IMR-90 (cell line): ENCODE measurements around the gene INTS14. TPM values are rescaled to one million over a fixed set of nuclear protein-coding genes. Genes with fewer than 3 reads are reported as not detected.

ENCODE experiments used
- ATAC-seq: fragments of 200-7000 bp; cut with Tn5 transposase; 2 replicates; pipeline ENCODE4 v1.9.1; 2020; ENCODE audit warnings: low read depth, mild to moderate bottlenecking, moderate library complexity
- BruUV-seq: library from RNA; stranded (reverse); fragments of 400-500 nt; replicated peaks from 2 replicates; lab custom pipeline; 2021; lab: Mats Ljungman, UMichigan
- CTCF ChIA-PET: fragments of 300-600 bp; formaldehyde crosslinking; extraction: SDS; loops from one replicate; lab custom pipeline; 2021; ENCODE audit warnings: antibody characterized with exemption; lab: Yijun Ruan, JAX
- POLR2A ChIA-PET: fragments of 300-600 bp; sonication (Branson Sonifier 250); formaldehyde crosslinking; loops from one replicate; lab custom pipeline; 2022; ENCODE audit warnings: antibody characterized with exemption; ENCODE audit not compliant: unreplicated experiment; lab: Charles Lee
- DNase-seq: peaks from one replicate; pipeline ENCODE4 v3.0.0; 2013
- H2AFZ ChIP-seq: replicated peaks from 2 replicates; pipeline ENCODE3; 2013; ENCODE audit warnings: low read length, mild to moderate bottlenecking; ENCODE audit not compliant: poor library complexity
- H2AK5ac ChIP-seq: 2 replicates; pipeline ENCODE4 v1.6.1; 2013; ENCODE audit warnings: low read depth, low read length, inconsistent platforms
- H2AK9ac ChIP-seq: replicated peaks from 2 replicates; pipeline ENCODE3; 2013; ENCODE audit warnings: mild to moderate bottlenecking, low read depth, low read length, moderate library complexity; ENCODE audit not compliant: poor library complexity
- H2BK120ac ChIP-seq: 2 replicates; pipeline ENCODE4 v1.6.1; 2013; ENCODE audit warnings: low read depth, low read length, inconsistent platforms
- H2BK15ac ChIP-seq: 3 replicates; pipeline ENCODE4 v1.6.1; 2013; ENCODE audit warnings: low read depth, low read length, inconsistent platforms
- H2BK20ac ChIP-seq: 2 replicates; pipeline ENCODE4 v1.6.1; 2013; ENCODE audit warnings: low read depth, mild to moderate bottlenecking, inconsistent platforms, low read length, moderate library complexity
- H2BK5ac ChIP-seq: 2 replicates; pipeline ENCODE4 v1.6.1; 2013; ENCODE audit warnings: mild to moderate bottlenecking, low read depth, low read length, inconsistent platforms; ENCODE audit not compliant: poor library complexity, severe bottlenecking
- H3K14ac ChIP-seq: replicated peaks from 2 replicates; pipeline ENCODE4 v1.6.1; 2013; ENCODE audit warnings: low read depth, low read length, inconsistent platforms
- H3K18ac ChIP-seq: 2 replicates; pipeline ENCODE4 v1.6.1; 2013; ENCODE audit warnings: low read depth, low read length, control low read depth
- H3K23ac ChIP-seq: 2 replicates; pipeline ENCODE4 v1.6.1; 2013; ENCODE audit warnings: low read depth, low read length, inconsistent platforms
- H3K27ac ChIP-seq: 2 replicates; pipeline ENCODE4 v1.5.1; 2013; ENCODE audit warnings: mild to moderate bottlenecking, control low read depth, low read length; ENCODE audit not compliant: insufficient read depth
- H3K27me3 ChIP-seq: 2 replicates; pipeline ENCODE4 v1.6.1; 2013; ENCODE audit warnings: low read length; ENCODE audit not compliant: control insufficient read depth, insufficient read depth
- H3K36me3 ChIP-seq: 2 replicates; pipeline ENCODE4 v1.6.1; 2013; ENCODE audit warnings: low read length, mixed read lengths; ENCODE audit not compliant: control insufficient read depth, insufficient read depth
- H3K4ac ChIP-seq: 2 replicates; pipeline ENCODE4 v1.6.1; 2013; ENCODE audit warnings: low read depth, low read length, inconsistent platforms
- H3K4me1 ChIP-seq: 2 replicates; pipeline ENCODE4 v1.6.1; 2013; ENCODE audit warnings: low read length, mixed read lengths; ENCODE audit not compliant: control insufficient read depth, insufficient read depth
- H3K4me2 ChIP-seq: 2 replicates; pipeline ENCODE4 v1.6.1; 2013; ENCODE audit warnings: low read depth, mild to moderate bottlenecking, control low read depth, low read length, moderate library complexity
- H3K4me3 ChIP-seq: 2 replicates; pipeline ENCODE4 v1.5.1; 2013; ENCODE audit warnings: low read depth, mild to moderate bottlenecking, control low read depth, low read length, moderate library complexity; ENCODE audit not compliant: insufficient read depth
- H3K56ac ChIP-seq: 2 replicates; pipeline ENCODE4 v1.6.1; 2013; ENCODE audit warnings: low read length, inconsistent platforms; ENCODE audit not compliant: insufficient read depth; ENCODE audit errors: extremely low read depth
- H3K79me1 ChIP-seq, 2 experiments: 2 replicates each; pipeline ENCODE4 v1.6.1; 2013; ENCODE audit warnings: low read length in 2 of 2, inconsistent platforms in 1 of 2, low read depth in 1 of 2
- H3K9ac ChIP-seq: 2 replicates; pipeline ENCODE4 v1.6.1; 2013; ENCODE audit warnings: low read depth, low read length, control low read depth
- H3K9me1 ChIP-seq: 2 replicates; pipeline ENCODE4 v1.6.1; 2013; ENCODE audit warnings: low read length, inconsistent platforms; ENCODE audit not compliant: insufficient read depth
- H3K9me3 ChIP-seq: 2 replicates; pipeline ENCODE4 v1.6.1; 2013; ENCODE audit warnings: low read length; ENCODE audit not compliant: control insufficient read depth, insufficient read depth
- H4K20me1 ChIP-seq: 2 replicates; pipeline ENCODE4 v1.6.1; 2013; ENCODE audit warnings: low read length, inconsistent platforms; ENCODE audit not compliant: insufficient read depth
- H4K5ac ChIP-seq: 2 replicates; pipeline ENCODE4 v1.6.1; 2013; ENCODE audit warnings: mild to moderate bottlenecking, low read depth, low read length, control low read depth
- H4K8ac ChIP-seq, 2 experiments: 2 replicates each; pipeline ENCODE4 v1.6.1; 2013; ENCODE audit warnings: low read depth in 2 of 2, low read length in 2 of 2, control low read depth in 1 of 2, inconsistent platforms in 1 of 2
- H4K91ac ChIP-seq: 2 replicates; pipeline ENCODE4 v1.6.1; 2013; ENCODE audit warnings: low read depth, low read length, inconsistent platforms; ENCODE audit not compliant: insufficient read depth
- CEBPB ChIP-seq: IDR thresholded peaks from 2 replicates; pipeline ENCODE4 v1.6.1; 2012; ENCODE audit warnings: low read depth, low read length, improper control_type of control experiment
- CHD1 ChIP-seq: IDR thresholded peaks from 2 replicates; pipeline ENCODE4 v1.6.1; 2012; ENCODE audit warnings: low read depth, low read length, improper control_type of control experiment
- CTCF ChIP-seq: conservative IDR thresholded peaks from 2 replicates; pipeline ENCODE4 v1.5.1; 2012; ENCODE audit warnings: mild to moderate bottlenecking, low read depth, low read length, improper control_type of control experiment
- MXI1 ChIP-seq: IDR thresholded peaks from 2 replicates; pipeline ENCODE4 v1.6.1; 2012; ENCODE audit warnings: low read depth, mild to moderate bottlenecking, low read length, moderate library complexity, borderline replicate concordance
- NFE2L2 ChIP-seq: fragments of 150-350 bp; IDR thresholded peaks from 2 replicates; pipeline ENCODE4 v1.6.1; 2016; ENCODE audit warnings: low read depth, mild to moderate bottlenecking, low read length
- POLR2A ChIP-seq: IDR thresholded peaks from 2 replicates; pipeline ENCODE4 v1.6.1; 2012; ENCODE audit warnings: mild to moderate bottlenecking, low read depth, low read length
- RAD21 ChIP-seq: IDR thresholded peaks from 2 replicates; pipeline ENCODE4 v1.6.1; 2012; ENCODE audit warnings: low read length, improper control_type of control experiment
- RCOR1 ChIP-seq: IDR thresholded peaks from 2 replicates; pipeline ENCODE4 v1.6.1; 2012; ENCODE audit warnings: mild to moderate bottlenecking, low read length, improper control_type of control experiment; ENCODE audit not compliant: insufficient replicate concordance
- RFX5 ChIP-seq: IDR thresholded peaks from 2 replicates; pipeline ENCODE4 v1.8.0; 2012; ENCODE audit warnings: low read depth, mild to moderate bottlenecking, low read length, moderate library complexity
- SMC3 ChIP-seq: fragments of 150-350 bp; IDR thresholded peaks from 2 replicates; pipeline ENCODE4 v1.6.1; 2016; ENCODE audit warnings: low read depth, mild to moderate bottlenecking, antibody characterized with exemption, low read length, moderate library complexity
- USF2 ChIP-seq: fragments of 150-350 bp; IDR thresholded peaks from 2 replicates; pipeline ENCODE4 v1.6.1; 2017; ENCODE audit warnings: mild to moderate bottlenecking, antibody characterized with exemption, low read length, low read depth
- WGBS, 2 experiments: methylation state at CpG; one replicate each; pipeline versions ENCODE4 v1.1.5 to v1.1.7; 2013; ENCODE audit warnings: missing lambda C conversion rate in 2 of 2; ENCODE audit not compliant: insufficient read length in 1 of 2; ENCODE audit errors: extremely low coverage in 2 of 2; 5-methylcytosine and 5-hydroxymethylcytosine counted together
- dilution Hi-C: fragments of 300-500 bp; cut with HindIII; formaldehyde crosslinking; loops from one replicate; pipeline ENCODE4 v1.14.3; 2018; ENCODE audit warnings: low sequenced_read_pairs; ENCODE audit not compliant: unreplicated experiment
- in situ Hi-C: fragments of 300-500 bp; cut with MboI; formaldehyde crosslinking; loops from 3 replicates; pipeline ENCODE4 v1.14.3; 2019; ENCODE audit warnings: low sequenced_read_pairs, inconsistent platforms, mixed read lengths
- intact Hi-C: fragments of 100-400 bp; cut with micrococcal nuclease; formaldehyde crosslinking; loops from 2 replicates; pipeline ENCODE4 v1.10.0; 2022
- polyA plus RNA-seq, 3 experiments: library from polyadenylated mRNA; depleted of rRNA; stranded (reverse); fragments of >200 nt; gene quantifications; 2 replicates each; pipeline ENCODE4 v1.2.3, GENCODE V29; 2012; ENCODE audit warnings: low replicate concordance in 1 of 3
- total RNA-seq: library from RNA; depleted of rRNA; stranded (reverse); fragments of >200 nt; gene quantifications from 2 replicates; pipeline ENCODE4 v1.2.3, GENCODE V29; 2012

Gene INTS14
- total and polyA plus RNA-seq, 2 of the 4 experiments (the other 2 are of a cell fraction) = 22.9 to 39.5 TPM

DNA sequence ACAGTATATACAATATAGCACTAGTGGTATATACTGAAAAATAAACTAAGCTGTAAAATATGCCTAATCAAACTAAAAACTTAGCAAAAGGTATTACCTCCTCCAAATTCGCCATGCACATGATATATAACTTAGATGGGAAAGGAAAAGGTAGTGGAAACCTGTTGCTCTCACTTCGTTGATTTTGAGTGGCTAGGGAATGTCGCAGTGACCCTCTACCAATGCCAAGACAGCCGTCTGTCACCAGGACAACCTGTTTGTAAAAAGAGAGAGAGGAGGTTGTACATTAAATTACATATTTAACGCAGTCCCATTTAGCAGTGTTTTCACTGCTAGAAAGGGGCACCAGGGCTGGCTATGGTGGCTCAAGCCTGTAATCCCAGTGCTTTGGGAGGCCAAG, 11.3 kb downstream of the INTS14 start:
- Histone ChIP-seq H2AFZ (no peak overlapping the region), H2AK5ac (no peak overlapping the region), H2BK5ac (no peak overlapping the region), H3K9ac (no peak overlapping the region), H2BK15ac (no peak overlapping the region), H3K4ac (no peak overlapping the region), H4K5ac (no peak overlapping the region), H3K9me3 (no peaks in the 10 kb centered on the region), H3K4me2 (no peak overlapping the region), H3K18ac (no peak overlapping the region), H2AK9ac (no peak overlapping the region), H3K79me1 (peaks cover 4 to 16% of the 10 kb centered on the region in 2 experiments; a peak in 2 of 4 replicates), H3K36me3 (peaks cover 30% of the 10 kb centered on the region), H3K23ac (no peak overlapping the region), H3K4me3 (no peak overlapping the region), H3K56ac (no peak overlapping the region), H3K27me3 (no peaks in the 10 kb centered on the region), H4K8ac (no peak overlapping the region), H4K20me1 (no peaks in the 10 kb centered on the region), H3K9me1 (no peaks in the 10 kb centered on the region), H2BK20ac (no peak overlapping the region), H3K27ac (no peak overlapping the region), H3K14ac (no peak overlapping the region), H4K91ac (no peak overlapping the region), H2BK120ac (no peak overlapping the region), H3K4me1 (no peaks in the 10 kb centered on the region)
- TF ChIP-seq CTCF = no peak
- TF ChIP-seq USF2 = no peak
- no peak for TF ChIP-seq SMC3
- TF ChIP-seq CEBPB = no peak
- no peak for TF ChIP-seq NFE2L2
- no peak for TF ChIP-seq MXI1
- no peak for TF ChIP-seq RAD21
- TF ChIP-seq CHD1 = no peak
- TF ChIP-seq POLR2A = no peak
- TF ChIP-seq RFX5 = no peak
- no peak for TF ChIP-seq RCOR1
- 95% methylated on average over 3 of the region's 5 CpGs; no CpG with 5 or more reads in 1 of the 2 experiments for WGBS, 2 experiments
- DNase-seq = no peak
- in situ Hi-C loops (loop anchor here (25.0 kb wide), 1 partner anchor 688 kb away; the partner anchor contains the start of gene DIS3L), intact Hi-C loops (no loop called here), dilution Hi-C loops (no loop called here)
- ATAC-seq = no peak
- POLR2A ChIA-PET = no interaction called here
- CTCF ChIA-PET = no interaction called here
- BruUV-seq = no TSS peak
